Stimulated activated CD4-positive, alpha-beta T cell treated with anti-CD3 and anti-CD28 coated beads, Interleukin-2, amount 100 ng/mL, for 48 hours (primary cell): ENCODE results near the gene LPAR5.

ENCODE experiments used
- DNase-seq, 2 donors: peaks; one replicate each; pipeline ENCODE4 v3.0.0-alpha.2; 2020

The LPAR5 gene

GRCh38 chr12:6635375-6635855 lies 344 bp downstream of the LPAR5 start:
- no peak for DNase-seq

DNA sequence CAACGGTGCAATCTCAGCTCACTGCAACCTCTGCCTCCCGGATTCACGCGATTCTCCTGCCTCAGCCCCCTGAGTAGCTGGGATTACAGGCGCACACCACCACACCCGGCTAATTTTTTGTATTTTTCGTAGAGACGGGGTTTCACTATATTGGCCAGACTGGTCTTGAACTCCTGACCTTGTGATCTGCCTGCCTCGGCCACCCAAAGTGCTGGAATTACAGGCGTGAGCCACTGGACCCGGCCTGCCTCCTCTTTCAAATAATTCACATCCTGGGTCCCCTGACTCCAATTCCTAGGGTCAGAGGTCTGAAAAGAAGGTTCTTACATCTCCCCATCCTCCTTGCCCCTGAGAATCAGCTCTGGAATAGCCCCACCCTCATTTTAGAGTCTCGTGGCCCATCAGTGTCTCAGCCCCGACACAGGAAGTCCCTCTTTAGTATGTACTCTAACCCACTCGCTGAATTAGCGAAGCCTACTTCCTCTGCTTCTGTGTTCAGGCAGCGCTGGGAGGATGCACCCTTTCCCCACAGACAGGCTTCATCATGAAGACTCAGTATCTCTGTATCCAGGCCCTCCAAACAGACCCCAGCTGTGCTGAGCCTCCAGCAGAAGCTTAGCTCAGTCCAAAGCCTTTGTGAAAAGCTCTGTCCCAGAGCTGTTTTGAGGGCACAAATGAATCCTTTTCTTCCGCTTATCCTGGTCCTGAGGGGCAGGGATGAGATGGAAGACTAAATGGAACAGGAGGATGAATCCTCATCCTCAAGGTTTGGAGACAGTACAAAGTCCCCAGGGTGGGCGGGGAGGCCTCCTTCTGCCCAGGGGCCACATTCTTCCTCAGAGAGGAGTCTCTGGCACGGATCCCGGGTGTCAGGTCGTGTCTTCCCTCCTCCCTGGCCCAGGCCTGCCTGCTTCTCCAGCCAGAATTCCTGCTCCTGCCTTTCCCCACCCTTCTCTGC lies 3.5 kb downstream of the LPAR5 start:
- no peak for DNase-seq

DNA sequence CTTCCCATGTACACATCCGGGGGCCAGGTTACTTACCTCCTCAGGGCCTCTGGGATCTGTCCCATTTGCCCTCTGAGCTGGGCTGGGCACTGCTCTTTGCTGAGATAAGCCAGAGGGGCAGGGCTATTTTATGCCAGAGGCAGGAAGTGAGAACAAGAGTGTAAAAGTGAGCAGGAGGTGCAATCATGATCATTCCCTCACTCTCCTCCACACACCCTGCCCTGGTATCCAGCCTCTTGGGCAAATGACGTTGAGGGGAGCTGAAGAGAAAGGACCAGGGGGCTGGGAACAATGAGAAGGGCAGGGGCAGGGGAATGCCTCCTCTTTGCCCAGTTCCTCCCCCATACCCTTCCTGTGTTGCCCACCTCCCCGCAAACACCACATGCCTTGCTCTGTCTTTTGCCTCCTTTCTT lies 4.2 kb downstream of the LPAR5 start:
- DNase-seq: no peak

DNA sequence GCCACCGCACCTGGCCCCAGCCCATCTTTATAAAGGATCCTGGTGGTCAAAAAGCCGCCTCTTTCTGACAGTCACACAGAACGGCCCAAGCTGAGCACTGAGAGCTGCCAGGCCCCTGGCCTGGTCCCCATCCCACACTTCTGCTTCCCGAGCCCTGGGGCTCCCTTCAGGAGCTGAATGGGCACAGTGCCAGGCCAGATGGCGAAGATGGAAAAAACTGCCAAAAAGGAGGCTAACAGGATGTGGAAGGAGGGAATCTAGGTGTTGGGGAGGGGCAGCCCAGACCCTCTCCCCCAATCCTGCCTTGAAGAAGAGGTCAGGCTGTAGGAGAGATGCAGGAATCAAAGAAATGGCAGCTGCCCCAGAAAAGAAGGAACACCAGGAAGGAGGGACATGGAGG lies 5.0 kb downstream of the LPAR5 start:
- no peak for DNase-seq

DNA sequence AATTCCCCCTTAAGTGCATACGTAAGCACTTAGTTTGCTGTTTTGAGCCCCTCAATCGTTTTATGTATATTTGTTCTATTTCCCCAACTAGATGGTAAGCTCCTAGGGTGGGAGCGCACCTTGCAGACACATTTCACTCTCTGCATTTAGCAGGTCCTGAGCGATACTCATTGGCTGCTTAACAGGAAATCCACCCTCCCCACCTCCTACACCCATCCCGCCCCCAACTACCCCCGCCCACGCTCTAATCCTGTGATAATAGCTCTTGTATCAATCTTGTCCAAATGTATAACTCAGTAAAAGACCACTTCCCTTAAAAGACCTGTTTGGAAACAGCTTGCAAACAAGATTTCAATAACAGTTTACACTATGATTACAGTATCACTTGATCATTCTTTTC lies 8.1 kb downstream of the LPAR5 start:
- DNase-seq: no peak

GRCh38 chr12:6626654-6627283 lies 9.0 kb downstream of the LPAR5 start:
- DNase-seq: no peak

GRCh38 chr12:6620885-6621274 lies 14.9 kb downstream of the LPAR5 start:
- DNase-seq: no peak

GRCh38 chr12:6620137-6620884 lies 15.4 kb downstream of the LPAR5 start:
- peak in 1 of 2 donors; percentile 59 for DNase-seq

DNA sequence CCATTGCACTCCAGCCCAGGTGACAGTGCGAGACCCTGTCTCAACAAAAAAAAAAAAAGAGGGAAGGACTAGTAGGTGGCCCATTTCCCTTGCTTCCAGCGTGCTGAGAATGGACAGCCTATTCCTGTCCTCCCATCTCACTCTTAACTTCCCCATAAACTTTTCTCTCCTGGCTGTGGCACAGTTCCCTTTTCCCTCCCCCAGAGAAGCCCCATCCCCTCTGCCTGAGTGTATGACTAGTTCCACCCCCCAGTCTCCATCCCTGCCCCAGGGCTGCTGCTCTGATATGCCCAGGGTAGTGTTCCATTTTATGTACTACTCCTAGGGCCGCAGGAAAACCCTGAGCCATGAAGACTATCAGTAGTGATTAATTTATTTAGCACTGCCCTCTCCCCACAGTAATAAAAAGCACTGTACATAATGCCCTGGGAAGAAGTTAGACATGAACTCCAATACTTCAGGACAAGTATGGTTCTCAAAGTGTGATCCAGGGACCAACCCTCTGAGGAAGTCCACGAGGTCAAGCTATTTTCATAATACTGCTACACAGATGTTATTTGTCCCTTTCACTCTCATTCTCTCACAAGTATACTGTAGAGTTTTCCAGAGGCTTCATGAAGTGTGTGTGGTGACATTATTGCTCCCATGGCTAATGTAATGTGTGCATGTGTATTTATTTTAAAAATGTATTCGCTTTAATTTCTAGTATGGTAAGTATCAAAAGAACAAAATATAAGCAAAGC lies 17.1 kb downstream of the LPAR5 start:
- no peak for DNase-seq

DNA sequence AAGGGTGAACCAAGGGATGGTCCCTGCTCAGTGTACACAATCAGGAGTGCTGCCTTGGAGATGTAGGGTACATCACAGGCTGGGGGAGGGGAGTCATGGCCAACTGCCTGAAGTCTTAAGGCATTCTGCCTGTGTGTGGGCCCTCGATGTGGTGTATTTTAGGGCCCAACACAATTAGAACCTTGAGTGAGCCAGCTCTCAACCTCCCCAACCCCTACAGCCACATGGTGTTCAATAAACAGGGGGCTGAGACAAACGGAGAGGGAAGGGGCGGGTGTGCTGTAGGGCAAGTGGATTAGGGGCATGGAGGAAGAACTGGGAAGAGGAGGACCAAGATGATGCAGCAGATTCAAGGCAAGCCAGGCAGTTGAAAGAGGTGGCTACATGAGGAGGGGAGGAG lies 20.0 kb downstream of the LPAR5 start:
- no peak for DNase-seq

GRCh38 chr12:6614513-6615172 lies 21.1 kb downstream of the LPAR5 start:
- DNase-seq: no peak

- DNase-seq: no peak
Observed at GRCh38 chr12:6613776-6614512, 21.8 kb downstream of the LPAR5 start.

DNA sequence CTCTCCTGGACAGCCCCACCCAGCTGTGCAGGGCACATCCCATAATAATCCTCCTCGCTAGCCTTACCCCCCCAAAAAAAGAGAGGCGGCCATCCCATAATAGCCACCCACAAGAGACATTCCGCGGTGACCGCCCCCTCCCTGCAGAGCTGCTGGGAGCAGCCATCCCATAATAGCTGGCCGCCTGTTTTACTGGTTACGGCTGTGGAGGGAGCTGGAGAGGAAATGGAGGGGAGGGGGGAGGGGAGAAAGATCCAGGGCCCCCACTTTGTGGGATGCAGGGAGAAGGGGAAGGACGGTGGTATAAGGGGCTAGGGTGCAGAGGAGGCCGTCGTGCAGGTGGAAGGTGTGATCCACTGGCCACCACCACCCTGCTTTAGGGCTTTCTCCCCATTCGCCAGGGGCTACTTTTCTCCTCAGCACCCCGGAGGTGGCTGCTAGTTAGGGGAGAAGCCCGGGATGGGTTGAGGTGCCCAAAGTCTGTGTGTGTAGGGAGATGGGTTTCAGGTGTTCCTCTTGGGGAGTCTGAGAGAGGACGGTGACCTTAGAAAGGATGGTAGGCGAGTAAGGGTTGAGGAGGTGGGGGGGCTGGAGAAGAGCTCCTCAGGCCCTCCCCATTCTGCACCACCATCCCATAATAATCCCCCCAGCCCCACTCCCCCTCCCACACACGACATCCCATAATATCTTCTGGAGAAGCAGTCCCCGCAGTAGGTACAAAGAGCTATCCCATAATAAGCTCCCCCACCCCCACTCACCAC lies 22.6 kb downstream of the LPAR5 start:
- DNase-seq: no peak

DNA sequence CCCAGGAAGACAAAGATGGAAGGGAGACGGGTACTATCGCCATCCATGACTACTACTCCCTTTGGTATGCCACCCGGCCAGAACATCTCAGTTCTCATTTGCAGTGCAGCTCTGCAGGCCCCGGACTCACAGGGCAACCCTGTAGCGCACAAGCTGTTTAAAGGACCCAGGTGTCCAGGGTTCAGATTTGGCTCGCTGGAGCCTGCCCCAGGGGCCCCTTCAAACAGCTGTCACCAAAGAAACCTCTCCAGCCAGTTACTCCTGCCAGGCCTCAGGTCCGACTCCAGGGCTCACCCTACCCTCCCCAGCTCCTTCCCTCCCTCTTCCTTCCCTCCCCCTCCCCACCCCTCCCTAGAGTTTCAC lies 23.1 kb downstream of the LPAR5 start:
- DNase-seq: no peak

- no peak for DNase-seq
Observed at GRCh38 chr12:6612247-6612646, 23.5 kb downstream of the LPAR5 start.

DNA sequence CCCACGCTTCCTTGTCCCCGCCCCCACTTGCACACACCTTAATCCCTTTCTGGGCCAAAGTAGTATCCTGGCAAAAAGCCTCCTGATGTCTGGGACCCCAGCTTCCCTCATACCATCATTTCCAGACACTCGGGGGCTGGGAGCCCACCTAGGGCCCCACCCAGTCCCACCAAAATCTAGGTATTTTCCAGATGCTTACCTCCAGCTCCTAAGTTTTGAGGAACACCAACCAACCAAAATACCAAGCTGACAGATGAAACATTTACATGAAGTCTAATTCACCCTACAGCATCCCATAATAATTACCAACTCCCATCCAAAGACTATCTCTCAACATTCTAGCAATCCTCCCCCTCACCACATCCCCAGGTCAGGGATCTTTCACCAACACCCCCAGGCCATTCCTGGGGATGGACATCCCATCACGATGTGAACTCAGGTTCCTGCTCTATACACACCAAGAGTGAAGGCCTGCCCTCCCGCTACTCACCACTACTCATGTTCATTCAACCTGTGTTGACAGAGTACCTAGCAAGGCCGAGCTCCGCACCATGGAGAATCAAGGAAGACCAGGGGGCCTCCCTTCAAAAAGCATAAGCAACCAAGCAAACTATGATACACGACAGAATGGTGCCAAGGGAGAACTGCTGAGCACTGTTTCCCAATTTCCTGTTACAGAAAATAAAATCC lies 27.0 kb downstream of the LPAR5 start:
- DNase-seq: no peak

- DNase-seq: peak in 1 of 2 donors; percentile 51
Observed at GRCh38 chr12:6607751-6608591, 27.8 kb downstream of the LPAR5 start.

DNA sequence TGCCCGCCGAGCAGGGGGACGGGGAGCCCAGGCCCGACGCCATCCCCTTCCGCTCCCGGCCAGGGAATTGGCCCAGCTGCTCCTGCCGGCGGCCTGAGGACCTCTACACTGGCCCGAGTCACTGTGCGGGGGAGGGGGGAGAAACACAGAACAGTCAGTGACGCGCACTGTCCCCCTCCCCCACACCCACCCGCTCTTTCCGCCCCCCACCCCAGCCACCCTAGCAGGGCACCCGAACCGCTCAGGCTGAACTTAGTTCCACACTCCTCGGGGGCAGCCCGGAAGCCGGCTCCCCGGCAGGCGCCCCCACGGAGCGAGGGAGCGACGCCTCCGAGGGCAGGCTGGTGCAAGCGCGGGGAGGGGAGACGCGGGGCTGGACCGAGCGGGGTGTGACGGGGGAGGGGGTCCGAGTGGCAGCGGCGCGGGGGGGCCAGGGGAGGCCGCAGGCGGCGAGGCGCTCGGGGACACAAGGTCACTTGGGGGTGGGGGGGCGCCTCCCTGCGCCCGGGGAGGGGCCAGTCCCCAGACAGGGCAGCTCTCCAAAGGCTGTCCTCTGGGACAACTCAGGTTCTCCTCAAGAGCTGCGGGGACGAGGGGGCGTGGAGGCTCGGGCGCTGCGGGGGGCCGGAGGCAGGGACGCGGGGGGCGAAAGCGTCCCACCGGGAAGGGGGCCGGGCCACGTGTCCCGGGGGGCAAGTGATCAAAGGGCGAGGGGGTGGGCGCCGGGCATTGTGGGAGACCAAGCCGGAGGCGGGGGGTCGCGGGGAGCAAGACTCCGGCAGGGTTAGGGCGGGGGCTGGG lies 29.2 kb downstream of the LPAR5 start:
- no peak for DNase-seq
